ENCODE measurements around the gene NTN1.

NTN1 gene

GRCh38 chr17:9266031-9266680, 244.8 kb downstream of the NTN1 start:
- no peak for DNase-seq (ENCODE audit: low read depth in 1 of 2, low spot score in 1 of 2)
- no peak for TF ChIP-seq JUND (IDR thresholded peaks at IDR 0.05; ENCODE audit: low read depth)
- in situ Hi-C loops (cut with HindIII; ENCODE audit: low pct_unique_long_range_greater_than_20kb, low sequenced_read_pairs) = no loop called here

GRCh38 chr17:9266697-9267117, 245.4 kb downstream of the NTN1 start:
- TF ChIP-seq JUND (IDR thresholded peaks at IDR 0.05; ENCODE audit: low read depth) = no peak
- DNase-seq (ENCODE audit: low read depth in 1 of 2, low spot score in 1 of 2) = no peak
- in situ Hi-C loops (cut with HindIII; ENCODE audit: low pct_unique_long_range_greater_than_20kb, low sequenced_read_pairs) = no loop called here

GRCh38 chr17:9268546-9268945, 247.2 kb downstream of the NTN1 start:
- in situ Hi-C loops (cut with HindIII; ENCODE audit: low pct_unique_long_range_greater_than_20kb, low sequenced_read_pairs) = no loop called here

GRCh38 chr17:9269350-9270035, 248.2 kb downstream of the NTN1 start:
- no peak for TF ChIP-seq JUND (IDR thresholded peaks at IDR 0.05; ENCODE audit: low read depth)
- no peak for DNase-seq (ENCODE audit: low read depth in 1 of 2, low spot score in 1 of 2)
- in situ Hi-C loops (cut with HindIII; ENCODE audit: low pct_unique_long_range_greater_than_20kb, low sequenced_read_pairs) = no loop called here

More at GRCh38 chr17:9268546-9268945, 247.2 kb downstream of the NTN1 start:
- no peak for TF ChIP-seq JUND (IDR thresholded peaks at IDR 0.05; ENCODE audit: low read depth)
- DNase-seq (ENCODE audit: low read depth in 1 of 2, low spot score in 1 of 2) = no peak

GRCh38 chr17:9270921-9271320, 249.6 kb downstream of the NTN1 start:
- no peak for DNase-seq (ENCODE audit: low read depth in 1 of 2, low spot score in 1 of 2)
- no peak for TF ChIP-seq JUND (IDR thresholded peaks at IDR 0.05; ENCODE audit: low read depth)
- in situ Hi-C loops (cut with HindIII; ENCODE audit: low pct_unique_long_range_greater_than_20kb, low sequenced_read_pairs) = no loop called here

- in situ Hi-C loops (cut with HindIII; ENCODE audit: low pct_unique_long_range_greater_than_20kb, low sequenced_read_pairs) = no loop called here
- no peak for DNase-seq (ENCODE audit: low read depth in 1 of 2, low spot score in 1 of 2)
- TF ChIP-seq JUND (IDR thresholded peaks at IDR 0.05; ENCODE audit: low read depth) = no peak
These were observed 250.7 kb downstream of the NTN1 start for GRCh38 chr17:9271989-9272388.

GRCh38 chr17:9272501-9273200, 251.3 kb downstream of the NTN1 start:
- in situ Hi-C loops (cut with HindIII; ENCODE audit: low pct_unique_long_range_greater_than_20kb, low sequenced_read_pairs) = no loop called here
- no peak for TF ChIP-seq JUND (IDR thresholded peaks at IDR 0.05; ENCODE audit: low read depth)
- DNase-seq (ENCODE audit: low read depth in 1 of 2, low spot score in 1 of 2) = no peak

- DNase-seq (ENCODE audit: low read depth in 1 of 2, low spot score in 1 of 2) = no peak
- in situ Hi-C loops (cut with HindIII; ENCODE audit: low pct_unique_long_range_greater_than_20kb, low sequenced_read_pairs) = no loop called here
- no peak for TF ChIP-seq JUND (IDR thresholded peaks at IDR 0.05; ENCODE audit: low read depth)
These were observed 252.4 kb downstream of the NTN1 start for GRCh38 chr17:9273428-9274391.

GRCh38 chr17:9274973-9275372, 253.7 kb downstream of the NTN1 start:
- TF ChIP-seq JUND (IDR thresholded peaks at IDR 0.05; ENCODE audit: low read depth) = no peak
- in situ Hi-C loops (cut with HindIII; ENCODE audit: low pct_unique_long_range_greater_than_20kb, low sequenced_read_pairs) = no loop called here
- no peak for DNase-seq (ENCODE audit: low read depth in 1 of 2, low spot score in 1 of 2)

- in situ Hi-C loops (cut with HindIII; ENCODE audit: low pct_unique_long_range_greater_than_20kb, low sequenced_read_pairs) = no loop called here
- no peak for DNase-seq (ENCODE audit: low read depth in 1 of 2, low spot score in 1 of 2)
- TF ChIP-seq JUND (IDR thresholded peaks at IDR 0.05; ENCODE audit: low read depth) = no peak
These were observed 258.6 kb downstream of the NTN1 start for GRCh38 chr17:9279893-9280292.

- DNase-seq (ENCODE audit: low read depth in 1 of 2, low spot score in 1 of 2) = no peak
- in situ Hi-C loops (cut with HindIII; ENCODE audit: low pct_unique_long_range_greater_than_20kb, low sequenced_read_pairs) = no loop called here
- no peak for TF ChIP-seq JUND (IDR thresholded peaks at IDR 0.05; ENCODE audit: low read depth)
These were observed 262.6 kb downstream of the NTN1 start for GRCh38 chr17:9283909-9284308.

- TF ChIP-seq JUND (IDR thresholded peaks at IDR 0.05; ENCODE audit: low read depth) = no peak
- in situ Hi-C loops (cut with HindIII; ENCODE audit: low pct_unique_long_range_greater_than_20kb, low sequenced_read_pairs) = no loop called here
- no peak for DNase-seq (ENCODE audit: low read depth in 1 of 2, low spot score in 1 of 2)
These were observed 263.6 kb downstream of the NTN1 start for GRCh38 chr17:9284884-9285283.
